ENCODE results near the gene PIK3R3.

GRCh38 chr1:45994423-45994822 is 138.0 kb downstream of the PIK3R3 start:
- no peak for TF ChIP-seq POLR2AphosphoS5 (IDR thresholded peaks at IDR 0.05)
- TF ChIP-seq CTCF (IDR thresholded peaks at IDR 0.05): no peak
- TF ChIP-seq POLR2A (IDR thresholded peaks at IDR 0.05): no peak
